Measurements from ENCODE around the gene SDK2.

DNA sequence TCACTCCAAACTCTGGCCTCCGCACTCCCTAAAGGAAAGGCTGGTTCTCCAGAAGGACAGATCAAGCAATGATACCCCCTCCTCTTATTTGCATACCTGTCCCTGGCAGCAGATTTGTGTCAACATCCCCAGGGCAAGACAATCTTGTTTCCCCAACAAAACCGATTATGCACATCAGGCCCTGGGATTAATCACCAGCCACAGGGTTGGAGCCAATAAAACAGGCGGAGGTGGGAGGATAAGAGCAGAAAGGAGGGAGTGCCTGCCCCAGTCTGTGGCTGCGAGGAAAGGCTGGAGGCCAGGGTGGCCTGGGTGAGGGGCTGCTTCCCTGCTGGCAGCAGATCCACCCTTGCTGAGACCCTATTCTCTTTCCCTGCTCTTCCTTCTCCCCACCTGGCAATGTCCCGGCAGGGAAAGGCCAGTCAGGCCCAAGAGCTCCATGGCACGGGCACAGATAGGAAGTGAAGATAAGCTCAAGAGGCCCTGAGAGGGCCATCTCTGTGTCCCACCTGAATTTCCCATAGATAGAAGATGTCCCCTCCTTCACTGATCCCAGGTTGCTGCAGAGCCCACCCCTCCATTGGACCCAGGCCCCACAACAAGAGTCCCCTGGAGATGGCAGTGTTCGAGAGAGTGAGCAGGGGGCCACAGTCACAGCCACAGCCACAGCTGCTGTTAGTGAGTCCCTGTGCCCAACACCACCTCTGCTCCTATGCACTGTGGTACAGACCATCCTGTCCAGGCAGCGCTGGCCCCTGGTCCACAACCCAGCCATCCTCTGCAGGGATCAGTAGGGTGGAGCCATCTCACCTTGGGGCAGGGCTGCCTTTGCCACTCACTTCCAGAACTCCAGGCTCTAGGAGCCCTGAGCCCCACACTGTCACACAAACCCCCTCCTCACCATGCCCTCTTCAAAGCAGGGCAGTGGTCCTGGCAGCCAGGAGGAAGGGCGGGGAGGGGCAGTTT is 137.5 kb downstream of the SDK2 start:
- no peak for TF ChIP-seq CTCF (IDR thresholded peaks at IDR 0.05)
- TF ChIP-seq POLR2AphosphoS5 (IDR thresholded peaks at IDR 0.05): no peak

Measured in prostate gland (tissue), 2 donors.